ENCODE measurements around the gene DTNB. TPM values are rescaled to one million over a fixed set of nuclear protein-coding genes. Genes with fewer than 3 reads are reported as not detected.

DTNB gene
- total and polyA plus RNA-seq, 2 donors (not counting 3 experiments of a cell fraction or from before 2014, with no cell fraction given) = 11.5 to 17.0 TPM

DNA sequence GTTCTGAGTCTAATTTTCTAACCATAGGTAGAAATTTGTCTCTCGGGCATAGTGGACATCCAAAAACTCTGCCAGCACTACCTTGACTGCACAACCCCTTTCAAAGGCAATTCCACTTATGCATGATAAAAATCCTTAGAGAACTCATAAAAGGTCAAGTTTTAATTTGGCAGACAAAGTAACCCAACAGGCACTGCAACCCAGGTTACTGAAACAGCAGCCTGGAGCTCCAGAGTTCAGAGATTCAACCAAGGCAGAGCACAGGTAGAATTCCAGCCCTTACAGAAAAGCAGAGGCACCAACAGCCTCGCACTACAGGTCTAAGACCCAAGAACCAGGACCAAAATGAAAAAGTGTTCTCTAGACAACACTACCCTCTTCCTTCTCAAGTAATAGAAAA, 1.8 kb downstream of the DTNB start:
- Histone ChIP-seq H3K4me3 (replicated peaks in 1 of 3; ENCODE audit: insufficient read depth in 1 of 3, low read depth in 1 of 3, low read length in 3 of 3) (no peak overlapping the region), H3K4me1 (ENCODE audit: control insufficient read depth, extremely low read depth, insufficient read depth, low read length) (peaks cover 7% of the 10 kb centered on the region), H3K27ac (ENCODE audit: insufficient read depth, low read depth, low read length) (no peak overlapping the region), H3K27me3 (ENCODE audit: control insufficient read depth in 2 of 2, insufficient read depth in 2 of 2, low read length in 2 of 2) (peaks cover 0 to 4% of the 10 kb centered on the region in 2 experiments), H3K36me3 (ENCODE audit: control insufficient read depth in 2 of 2, extremely low read depth in 1 of 2, insufficient read depth in 2 of 2, low read length in 2 of 2) (no peaks in the 10 kb centered on the region), H3K79me2 (ENCODE audit: control insufficient read depth, insufficient read depth, low read length) (peaks cover 2% of the 10 kb centered on the region), H3K4me2 (ENCODE audit: insufficient read depth, low read length) (no peak overlapping the region), H3K9me3 (replicated peaks; ENCODE audit: control insufficient read depth, insufficient read depth, low read length) (no peaks in the 10 kb centered on the region), H3K9ac (replicated peaks; ENCODE audit: extremely low read depth, insufficient read depth, low read length) (no peak overlapping the region), H3K9me1 (replicated peaks; ENCODE audit: control insufficient read depth, extremely low read depth, insufficient read depth, low read length) (no peaks in the 10 kb centered on the region), H4K20me1 (replicated peaks; ENCODE audit: control insufficient read depth, extremely low read depth, insufficient read depth, low read length) (no peaks in the 10 kb centered on the region), H2AFZ (ENCODE audit: low read depth, low read length) (no peak overlapping the region)
- DNase-seq (ENCODE audit: low read depth, low spot score) (no peak), FAIRE-seq (no peak)
- BruUV-seq (replicated peaks) = no TSS peak
- dilution Hi-C loops (cut with MboI; ENCODE audit: extremely low pct_ligation_motif_present, low sequenced_read_pairs) (no loop called here), intact Hi-C loops (cut with micrococcal nuclease) (loop anchor here (2.0 kb wide), 1 partner anchor 207 kb away; the partner anchor contains the start of gene ASXL2)
- ChIA-PET CTCF (interaction anchor here (1.1 to 3.6 kb wide), 3 partner anchors 28 to 64 kb away, joined by 3 to 38 read pairs (median 24); no protein-coding TSS in a partner anchor), POLR2A (no interaction called here)
- TF ChIP-seq, protein P1, sequence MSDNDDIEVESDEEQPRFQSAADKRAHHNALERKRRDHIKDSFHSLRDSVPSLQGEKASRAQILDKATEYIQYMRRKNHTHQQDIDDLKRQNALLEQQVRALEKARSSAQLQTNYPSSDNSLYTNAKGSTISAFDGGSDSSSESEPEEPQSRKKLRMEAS (IDR thresholded peaks at IDR 0.05; ENCODE audit: insufficient read depth, insufficient read length) = no peak
- TF ChIP-seq EZH2 (IDR thresholded peaks at IDR 0.05; ENCODE audit: borderline replicate concordance, low read depth, low read length, severe bottlenecking) (no peak), MYC (IDR thresholded peaks at IDR 0.05; ENCODE audit: low read depth, low read length) (no peak), POLR2A (IDR thresholded peaks at IDR 0.05; ENCODE audit: low read depth, low read length) (no peak), GATA2 (IDR thresholded peaks at IDR 0.05; ENCODE audit: insufficient read depth, insufficient read length, low read depth, low read length) (no peak), JUN (IDR thresholded peaks at IDR 0.05; ENCODE audit: borderline replicate concordance, insufficient read depth, insufficient read length, low read depth) (no peak), POLR2AphosphoS5 (IDR thresholded peaks at IDR 0.05; ENCODE audit: insufficient read depth, low read depth, low read length) (no peak), FOS (IDR thresholded peaks at IDR 0.05; ENCODE audit: borderline replicate concordance, insufficient read depth, low read length) (no peak)
- TF ChIP-seq, protein P2, sequence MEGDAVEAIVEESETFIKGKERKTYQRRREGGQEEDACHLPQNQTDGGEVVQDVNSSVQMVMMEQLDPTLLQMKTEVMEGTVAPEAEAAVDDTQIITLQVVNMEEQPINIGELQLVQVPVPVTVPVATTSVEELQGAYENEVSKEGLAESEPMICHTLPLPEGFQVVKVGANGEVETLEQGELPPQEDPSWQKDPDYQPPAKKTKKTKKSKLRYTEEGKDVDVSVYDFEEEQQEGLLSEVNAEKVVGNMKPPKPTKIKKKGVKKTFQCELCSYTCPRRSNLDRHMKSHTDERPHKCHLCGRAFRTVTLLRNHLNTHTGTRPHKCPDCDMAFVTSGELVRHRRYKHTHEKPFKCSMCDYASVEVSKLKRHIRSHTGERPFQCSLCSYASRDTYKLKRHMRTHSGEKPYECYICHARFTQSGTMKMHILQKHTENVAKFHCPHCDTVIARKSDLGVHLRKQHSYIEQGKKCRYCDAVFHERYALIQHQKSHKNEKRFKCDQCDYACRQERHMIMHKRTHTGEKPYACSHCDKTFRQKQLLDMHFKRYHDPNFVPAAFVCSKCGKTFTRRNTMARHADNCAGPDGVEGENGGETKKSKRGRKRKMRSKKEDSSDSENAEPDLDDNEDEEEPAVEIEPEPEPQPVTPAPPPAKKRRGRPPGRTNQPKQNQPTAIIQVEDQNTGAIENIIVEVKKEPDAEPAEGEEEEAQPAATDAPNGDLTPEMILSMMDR (IDR thresholded peaks at IDR 0.05; ENCODE audit: extremely low read depth in 1 of 2, insufficient read depth in 1 of 2, low read depth in 1 of 2, low read length in 2 of 2) = no peak
